ENCODE measurements around the gene FBXW5.

FBXW5 gene

DNA sequence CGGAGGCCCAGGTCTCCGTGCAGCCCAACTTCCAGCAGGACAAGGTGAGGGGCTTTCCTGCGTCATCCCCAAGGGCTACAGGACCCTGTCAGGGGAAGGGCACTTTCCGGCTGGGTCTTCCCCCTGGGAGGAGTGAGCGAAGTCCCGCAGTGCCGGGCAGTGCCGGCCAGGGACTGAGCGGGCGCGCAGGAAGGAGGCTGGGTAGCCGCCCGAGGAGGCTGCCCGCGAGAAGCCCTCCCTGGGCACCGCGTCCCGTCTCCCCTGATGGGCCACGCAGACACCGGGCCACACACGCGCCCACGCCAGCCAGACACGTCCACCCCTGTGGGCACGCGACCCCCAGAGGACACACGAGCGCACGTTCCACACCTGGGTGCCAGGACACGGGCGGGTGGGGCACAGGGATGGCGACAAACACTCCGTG lies 33.1 kb upstream of the FBXW5 start:
- H3K4me3 ChIP-seq (ENCODE audit: control insufficient read depth, low read depth, low read length) = peak overlapping the region; percentile 42
- no peak for DNase-seq (ENCODE audit: low read depth)

DNA sequence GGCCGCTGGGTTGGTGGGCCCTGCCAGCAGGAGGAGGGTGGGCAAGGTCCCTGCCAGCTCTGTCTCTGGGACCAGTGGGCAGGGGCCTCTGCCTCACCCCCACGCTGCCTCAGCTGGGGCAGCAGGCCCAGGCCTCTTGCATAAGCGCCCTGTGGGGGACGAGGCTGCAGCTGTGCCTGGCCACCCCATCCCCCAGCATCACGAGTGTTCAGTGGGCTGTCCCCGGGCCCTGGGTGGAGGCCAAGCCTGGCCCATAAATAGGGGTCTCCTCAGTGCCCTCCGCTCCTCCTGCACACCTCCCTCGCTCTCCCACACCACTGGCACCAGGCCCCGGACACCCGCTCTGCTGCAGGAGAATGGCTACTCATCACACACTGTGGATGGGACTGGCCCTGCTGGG lies 32.7 kb upstream of the FBXW5 start, which contains the start of gene PTGDS:
Gene PTGDS (plus strand): TSS at position 282 of the 400 bp plus-strand sequence. CDS start 75 bp downstream, at position 357.
- no peak for DNase-seq (ENCODE audit: low read depth)
- TF ChIP-seq, protein P1, sequence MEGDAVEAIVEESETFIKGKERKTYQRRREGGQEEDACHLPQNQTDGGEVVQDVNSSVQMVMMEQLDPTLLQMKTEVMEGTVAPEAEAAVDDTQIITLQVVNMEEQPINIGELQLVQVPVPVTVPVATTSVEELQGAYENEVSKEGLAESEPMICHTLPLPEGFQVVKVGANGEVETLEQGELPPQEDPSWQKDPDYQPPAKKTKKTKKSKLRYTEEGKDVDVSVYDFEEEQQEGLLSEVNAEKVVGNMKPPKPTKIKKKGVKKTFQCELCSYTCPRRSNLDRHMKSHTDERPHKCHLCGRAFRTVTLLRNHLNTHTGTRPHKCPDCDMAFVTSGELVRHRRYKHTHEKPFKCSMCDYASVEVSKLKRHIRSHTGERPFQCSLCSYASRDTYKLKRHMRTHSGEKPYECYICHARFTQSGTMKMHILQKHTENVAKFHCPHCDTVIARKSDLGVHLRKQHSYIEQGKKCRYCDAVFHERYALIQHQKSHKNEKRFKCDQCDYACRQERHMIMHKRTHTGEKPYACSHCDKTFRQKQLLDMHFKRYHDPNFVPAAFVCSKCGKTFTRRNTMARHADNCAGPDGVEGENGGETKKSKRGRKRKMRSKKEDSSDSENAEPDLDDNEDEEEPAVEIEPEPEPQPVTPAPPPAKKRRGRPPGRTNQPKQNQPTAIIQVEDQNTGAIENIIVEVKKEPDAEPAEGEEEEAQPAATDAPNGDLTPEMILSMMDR (IDR thresholded peaks at IDR 0.05; ENCODE audit: control insufficient read depth, insufficient read depth, low read depth, low read length, missing control alignments) = no peak
- peak within 1 kb of the TSS; percentile 42 for H3K4me3 ChIP-seq (ENCODE audit: control insufficient read depth, low read depth, low read length)

More for the DNA sequence above, 33.1 kb upstream of the FBXW5 start:
- TF ChIP-seq, protein P1 (IDR thresholded peaks at IDR 0.05; ENCODE audit: control insufficient read depth, insufficient read depth, low read depth, low read length, missing control alignments) = no peak

DNA sequence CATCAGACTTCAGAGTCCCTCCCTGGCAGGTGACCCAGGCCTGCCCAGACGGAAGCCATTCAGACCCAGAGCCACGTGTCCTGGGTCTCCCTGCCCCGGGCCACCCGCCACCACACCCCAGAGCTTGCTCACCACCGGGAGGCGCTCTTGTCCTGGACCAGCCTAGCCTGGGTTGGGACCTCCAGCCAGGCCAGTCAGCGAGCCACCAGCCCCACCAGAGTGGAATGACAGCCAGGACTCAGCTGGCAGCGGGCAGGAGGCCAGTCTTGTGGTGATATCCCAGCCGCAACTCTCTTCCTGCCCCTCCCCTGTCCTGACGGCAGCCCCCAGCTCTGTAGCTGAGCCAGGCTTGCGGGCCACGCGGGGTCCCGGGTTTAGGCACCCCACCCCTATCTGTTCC lies 31.1 kb upstream of the FBXW5 start:
- TF ChIP-seq, protein P1 (IDR thresholded peaks at IDR 0.05; ENCODE audit: control insufficient read depth, insufficient read depth, low read depth, low read length, missing control alignments) = no peak
- no peak for DNase-seq (ENCODE audit: low read depth)
- H3K4me3 ChIP-seq (ENCODE audit: control insufficient read depth, low read depth, low read length) = no peak overlapping the region

DNA sequence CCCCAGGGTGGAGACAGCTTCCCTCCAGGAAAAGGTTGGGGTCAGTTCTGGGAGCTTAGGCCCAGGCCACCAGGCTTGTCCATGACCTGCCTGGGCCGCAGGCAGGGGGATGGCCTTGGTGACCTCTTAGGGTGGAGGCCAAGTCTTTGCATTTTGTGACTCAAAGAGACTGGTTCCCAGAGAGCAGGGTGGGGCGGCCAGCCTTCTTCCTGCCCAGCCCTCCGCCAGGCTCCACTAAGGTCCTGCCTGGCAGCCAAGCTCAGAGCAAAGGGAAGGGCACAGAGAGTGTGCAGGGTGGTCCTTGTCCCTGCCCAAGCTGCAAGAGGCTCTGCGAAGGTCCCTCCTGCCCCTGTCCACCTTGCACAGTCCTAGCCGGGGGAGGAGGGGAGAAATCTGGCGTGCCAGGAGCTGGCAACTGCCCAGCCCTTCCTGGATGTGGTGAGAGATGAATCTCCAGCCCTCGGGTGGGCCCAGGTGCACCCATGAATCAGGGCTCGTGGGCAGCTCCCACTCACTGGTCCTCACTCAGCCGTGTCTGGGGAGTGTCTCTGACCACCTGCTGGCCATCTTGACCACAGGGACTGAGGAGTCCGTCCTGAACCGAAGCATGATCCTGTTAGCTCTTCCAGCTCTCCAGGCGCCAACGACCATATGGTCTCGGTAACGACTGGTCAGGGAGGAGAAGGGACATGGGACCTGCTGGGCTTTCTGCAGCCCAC lies 30.4 kb upstream of the FBXW5 start:
- no peak for DNase-seq (ENCODE audit: low read depth)
- H3K4me3 ChIP-seq (ENCODE audit: control insufficient read depth, low read depth, low read length) = no peak overlapping the region
- TF ChIP-seq, protein P1 (IDR thresholded peaks at IDR 0.05; ENCODE audit: control insufficient read depth, insufficient read depth, low read depth, low read length, missing control alignments) = no peak

DNA sequence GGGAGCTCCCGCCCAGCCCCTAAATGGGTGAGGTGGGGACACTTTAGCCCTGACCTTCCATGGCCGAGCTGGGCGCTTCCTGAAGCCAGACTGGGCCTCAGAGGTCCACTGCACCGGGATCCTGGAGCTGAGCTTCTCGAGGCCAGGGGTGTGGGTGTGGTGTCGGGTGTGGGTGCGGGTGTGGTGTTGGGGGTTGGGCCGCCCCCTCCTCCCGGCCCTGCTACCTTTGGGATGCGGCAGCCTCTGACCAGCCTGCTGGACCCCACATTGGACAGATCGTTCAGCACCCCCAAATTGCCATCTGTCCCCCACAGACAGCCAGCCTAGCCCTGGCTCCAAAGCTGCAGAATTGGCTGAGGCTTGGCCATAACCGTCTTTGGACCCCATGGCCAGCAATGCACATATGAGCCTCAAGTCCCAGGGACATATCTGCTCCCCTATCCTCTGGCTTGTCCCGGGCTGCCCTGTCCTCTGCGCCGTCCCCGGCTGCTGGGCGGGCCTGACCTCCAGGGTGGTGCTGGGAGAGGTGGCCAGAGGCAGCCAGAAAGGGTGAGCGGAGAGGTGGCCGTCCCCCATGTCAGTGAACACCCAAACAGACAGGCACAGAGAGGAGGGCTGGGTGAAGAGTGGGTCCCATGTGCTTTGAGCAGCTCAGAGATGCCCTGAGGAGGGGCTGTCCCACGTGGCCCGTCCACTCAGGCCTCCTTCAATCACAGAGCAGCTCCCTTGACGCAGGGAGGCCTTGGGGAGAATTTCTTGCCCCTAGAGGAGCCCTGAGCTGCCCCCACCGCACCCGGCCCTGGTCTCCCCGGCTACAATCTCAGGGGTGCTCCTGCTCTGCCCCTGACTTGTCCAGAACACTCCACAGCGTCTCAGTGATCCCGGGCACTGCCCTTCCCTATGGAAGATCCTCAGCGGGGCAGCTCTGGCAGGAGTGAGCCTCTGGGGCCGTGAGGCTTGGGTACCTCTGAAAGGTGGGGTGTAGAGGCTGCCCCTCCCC lies 29.4 kb upstream of the FBXW5 start:
- DNase-seq (ENCODE audit: low read depth) = no peak
- H3K4me3 ChIP-seq (ENCODE audit: control insufficient read depth, low read depth, low read length) = no peak overlapping the region
- TF ChIP-seq, protein P1 (IDR thresholded peaks at IDR 0.05; ENCODE audit: control insufficient read depth, insufficient read depth, low read depth, low read length, missing control alignments) = no peak

DNA sequence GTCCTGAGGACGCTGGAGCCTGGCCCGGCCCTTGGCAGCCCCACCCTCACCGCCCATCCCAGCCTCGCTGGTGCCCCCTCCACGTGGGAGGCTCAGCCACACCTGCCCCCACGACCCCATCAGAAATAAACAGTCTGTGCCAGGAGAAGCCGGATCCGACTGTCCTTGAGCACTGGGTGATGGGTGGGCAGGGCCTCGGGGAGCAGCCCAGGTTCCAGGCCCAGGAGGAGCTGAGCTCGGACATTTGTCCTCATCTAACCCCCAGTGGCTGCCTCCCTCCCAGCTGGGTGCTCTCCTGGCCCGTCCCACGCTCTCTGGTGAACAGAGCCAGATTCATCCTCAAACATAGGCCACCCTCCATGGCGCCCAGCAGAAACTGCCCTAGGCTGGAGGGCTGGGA lies 28.2 kb upstream of the FBXW5 start:
- TF ChIP-seq, protein P1 (IDR thresholded peaks at IDR 0.05; ENCODE audit: control insufficient read depth, insufficient read depth, low read depth, low read length, missing control alignments) = no peak
- DNase-seq (ENCODE audit: low read depth) = no peak
- no peak overlapping the region for H3K4me3 ChIP-seq (ENCODE audit: control insufficient read depth, low read depth, low read length)
